HG03045 (cell line): ENCODE results near the gene PDCD6IP.
"Not testable (repeated sequence)": the region's sequence is repeated elsewhere in the genome, so short reads cannot be mapped to it uniquely, and the experiment has no call there.

Source experiments
- ATAC-seq: cut with Tn5 transposase; IDR thresholded peaks from one replicate; pipeline ENCODE4 v1.9.1; 2021; ENCODE audit warnings: mild to moderate bottlenecking, moderate library complexity; ENCODE audit not compliant: unreplicated experiment

PDCD6IP gene

DNA sequence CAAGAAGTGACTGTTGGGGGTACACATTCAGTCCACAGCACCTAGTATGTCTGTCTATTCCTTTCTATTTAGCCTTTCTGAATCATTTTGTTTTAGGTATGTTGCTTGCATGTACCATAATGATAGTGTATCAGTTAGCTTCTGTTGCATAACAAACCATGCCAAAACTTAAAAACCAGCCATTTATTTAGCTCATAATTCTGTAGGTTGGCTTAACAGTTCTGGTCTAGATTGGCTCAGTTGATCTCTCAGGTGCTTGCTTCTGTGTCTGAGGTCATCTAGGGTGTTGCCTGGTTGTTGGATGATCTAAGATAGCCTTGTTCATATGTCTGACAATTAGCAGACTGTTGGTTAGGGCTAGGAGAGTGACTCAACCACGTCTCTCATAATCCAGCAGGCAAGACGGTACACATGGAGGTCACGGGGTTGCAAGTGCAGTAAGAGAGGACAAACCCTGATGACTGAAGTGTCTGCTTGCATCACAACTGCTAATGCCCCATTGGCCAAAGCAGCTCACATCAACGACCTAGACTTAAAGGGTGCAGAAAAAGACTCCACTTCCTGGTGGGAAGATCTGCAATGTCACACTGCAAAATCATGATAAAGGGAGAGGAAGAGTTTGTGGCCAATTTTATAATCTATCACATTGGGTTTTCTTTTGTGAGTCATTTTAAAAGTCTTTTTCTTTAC, 6.8 kb upstream of the PDCD6IP start:
- no peak for ATAC-seq

DNA sequence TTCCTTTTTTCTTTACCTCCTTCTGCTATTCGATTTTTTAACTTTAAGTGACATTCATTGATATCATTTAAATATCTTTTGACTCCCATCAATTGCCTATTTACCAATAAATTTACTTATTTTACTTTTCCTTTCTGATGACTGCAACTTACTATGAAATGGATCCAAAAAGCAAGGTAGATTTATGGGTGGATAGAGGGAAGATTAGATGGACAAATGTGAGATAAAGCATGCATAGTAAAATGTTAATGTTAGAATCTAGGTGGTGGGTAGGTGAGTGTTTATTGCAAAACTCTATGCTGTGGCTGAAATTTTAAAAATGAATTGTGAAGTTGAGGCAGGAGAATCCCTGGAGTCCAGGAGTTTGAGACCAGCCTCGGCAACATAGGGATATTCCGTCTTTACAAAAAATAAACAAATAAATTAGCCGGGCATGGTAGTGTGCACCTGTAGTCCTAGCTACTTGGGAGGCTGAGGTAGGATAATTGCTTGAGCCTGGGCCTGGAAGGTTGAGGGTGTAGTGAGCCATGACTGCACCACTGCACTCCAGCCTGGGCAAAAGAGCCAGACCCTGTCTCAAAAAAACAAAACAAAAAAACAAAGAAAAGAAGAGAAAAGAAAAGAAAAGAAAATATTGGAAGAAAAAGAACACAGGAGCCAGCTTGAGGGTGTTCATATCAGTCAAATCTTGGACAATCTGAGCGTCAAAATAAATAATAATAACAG, 6.1 kb upstream of the PDCD6IP start:
- no peak for ATAC-seq

DNA sequence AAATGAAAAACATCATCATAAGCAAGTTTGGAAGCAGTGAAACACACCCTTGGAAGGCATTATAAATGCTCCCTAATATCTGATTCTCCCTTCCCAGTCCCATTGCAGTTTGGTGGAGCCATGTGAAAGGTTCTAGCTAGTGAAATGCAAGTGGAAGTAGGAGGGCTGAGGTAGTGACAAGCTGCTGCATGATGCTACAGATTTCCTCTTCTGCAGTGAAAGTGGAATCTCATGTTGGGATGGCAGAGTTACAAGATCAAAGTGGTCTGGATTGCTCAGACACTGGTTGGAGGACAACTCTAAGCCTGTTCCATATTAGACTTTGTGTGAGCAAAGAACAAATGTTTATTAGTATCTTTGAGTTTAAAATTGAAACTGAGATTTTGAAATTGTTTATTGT, 3.3 kb upstream of the PDCD6IP start:
- no peak for ATAC-seq

DNA sequence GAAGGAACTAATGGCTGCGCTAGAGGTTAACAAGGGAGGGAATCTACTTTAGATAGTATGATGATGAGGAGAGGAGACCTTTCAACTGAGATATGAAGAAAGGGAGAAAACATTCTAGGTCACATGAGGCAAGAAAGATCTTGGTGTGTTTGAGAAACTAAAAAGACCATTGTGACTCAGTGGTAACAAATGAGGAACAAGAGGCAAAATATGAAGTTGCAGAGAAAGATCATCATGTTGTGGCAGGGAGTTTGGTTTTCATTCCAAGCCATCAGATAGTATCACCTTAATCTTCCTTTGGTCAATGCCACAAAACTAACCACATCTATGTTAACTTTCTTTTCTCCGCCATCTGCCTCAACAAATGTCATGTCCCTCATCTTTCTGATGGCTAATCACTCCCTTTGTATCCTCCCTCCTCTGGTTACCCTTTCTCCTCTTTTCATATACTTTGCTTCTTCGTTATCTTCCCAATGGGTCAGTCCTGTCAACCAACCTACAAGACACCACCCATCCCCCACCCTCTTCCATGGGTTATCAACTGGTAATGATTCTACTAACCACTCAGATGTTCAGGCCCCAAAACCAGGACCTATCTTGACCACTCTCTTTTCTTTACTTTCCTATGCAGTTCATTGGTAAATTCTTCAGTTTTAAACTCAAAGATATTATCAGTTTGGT, 2.4 kb upstream of the PDCD6IP start:
- ATAC-seq = no peak

DNA sequence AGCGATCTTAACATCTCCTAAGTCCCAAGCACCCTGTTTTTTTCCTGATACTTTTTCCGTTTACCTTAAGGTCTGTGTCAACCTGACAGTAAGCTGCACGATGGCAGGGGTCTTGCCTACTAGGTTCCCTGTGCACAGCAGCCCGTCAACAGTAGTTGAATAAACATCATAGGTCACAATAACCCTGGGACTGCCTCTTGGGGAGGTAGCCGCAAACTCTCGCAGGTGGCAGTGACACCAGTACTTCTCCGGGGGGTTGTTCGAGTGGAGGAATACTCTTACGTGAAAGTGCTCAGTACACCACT, 365 bp upstream of the PDCD6IP start:
- peak; percentile 49 for ATAC-seq

DNA sequence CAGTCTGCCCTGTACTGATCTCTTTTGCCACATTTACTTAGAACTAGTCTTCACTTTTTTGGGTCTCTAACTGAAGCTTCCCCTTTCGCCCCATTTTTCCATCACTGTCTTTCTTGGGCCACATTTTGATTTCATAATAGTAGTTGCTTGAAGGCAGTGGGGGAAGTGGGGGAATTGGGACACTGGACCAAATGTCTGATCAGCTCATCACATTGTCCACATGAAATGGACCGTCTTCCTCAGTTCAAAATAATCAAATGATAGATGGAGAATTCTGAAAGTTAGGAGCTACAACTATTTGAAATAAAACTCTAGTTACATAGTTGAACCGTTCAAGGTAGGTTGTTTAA, 747 bp downstream of the PDCD6IP start:
- ATAC-seq = no peak

DNA sequence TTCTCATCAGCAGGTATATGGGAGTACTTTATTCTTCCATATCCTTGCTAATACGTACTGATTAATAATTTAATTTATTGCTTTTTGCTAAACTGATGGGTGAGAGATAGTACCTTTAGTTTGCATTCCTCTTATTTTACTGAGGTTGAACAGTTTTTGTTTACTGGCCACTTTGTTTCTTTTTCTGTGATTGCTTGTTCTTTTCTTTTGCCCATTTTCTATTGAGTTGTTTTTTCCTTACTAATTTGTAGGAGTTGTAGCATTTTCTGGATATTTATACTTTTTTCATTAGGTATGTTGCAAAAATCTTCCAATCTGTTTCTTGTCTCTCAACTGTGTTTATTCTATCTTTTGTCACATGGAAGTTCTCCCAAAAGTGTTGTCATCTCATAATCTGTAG, 4.8 kb downstream of the PDCD6IP start:
- no peak for ATAC-seq

DNA sequence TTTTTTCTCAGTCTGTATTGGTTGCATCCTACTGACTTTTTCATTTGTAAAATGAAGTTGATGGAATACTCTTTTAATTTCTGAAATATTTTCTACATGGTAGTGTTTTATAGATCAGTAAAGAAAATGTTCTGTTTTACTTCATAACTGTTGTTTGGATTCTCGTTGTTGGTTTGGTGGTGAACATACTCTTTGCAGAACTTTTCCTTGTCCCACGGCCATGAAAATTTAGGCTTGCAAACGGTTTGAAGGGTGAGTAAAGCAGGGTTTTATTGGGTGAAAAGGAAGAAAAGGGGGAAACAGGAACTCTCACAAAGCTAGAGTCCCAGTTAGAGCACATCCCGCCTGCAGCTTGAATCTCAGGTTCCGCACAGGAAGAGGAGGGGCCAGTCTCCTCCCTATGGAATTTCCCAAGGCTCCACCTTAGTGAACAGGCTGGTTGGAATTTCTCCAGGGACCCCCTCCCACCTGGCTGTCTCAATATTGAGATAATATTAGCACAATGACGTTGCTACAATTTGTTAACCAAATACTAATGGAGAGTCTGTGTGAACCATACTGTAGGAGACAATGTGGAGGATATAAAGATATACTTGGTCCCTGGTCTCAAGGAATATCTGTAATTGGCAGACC, 5.6 kb downstream of the PDCD6IP start:
- ATAC-seq = no peak

DNA sequence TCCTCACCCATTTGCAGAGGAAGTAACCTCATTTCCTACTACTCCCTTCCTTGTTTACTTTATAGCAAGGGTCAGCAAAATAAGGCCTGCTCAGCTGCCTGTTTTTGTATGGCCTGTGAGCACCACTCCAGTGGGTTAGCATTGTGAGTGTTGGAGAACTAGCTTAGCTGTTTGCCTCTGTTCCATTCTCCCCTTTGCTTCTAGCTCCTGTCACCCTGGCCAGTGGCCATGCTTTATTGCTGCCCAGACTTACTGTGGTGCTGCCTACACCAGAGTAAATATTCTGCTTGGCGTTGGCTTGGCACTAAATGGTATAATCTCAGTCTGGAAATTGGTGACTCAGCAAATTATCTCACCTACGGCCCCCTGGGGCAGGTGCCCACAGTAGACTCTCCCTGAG, 8.8 kb downstream of the PDCD6IP start:
- ATAC-seq = no peak

DNA sequence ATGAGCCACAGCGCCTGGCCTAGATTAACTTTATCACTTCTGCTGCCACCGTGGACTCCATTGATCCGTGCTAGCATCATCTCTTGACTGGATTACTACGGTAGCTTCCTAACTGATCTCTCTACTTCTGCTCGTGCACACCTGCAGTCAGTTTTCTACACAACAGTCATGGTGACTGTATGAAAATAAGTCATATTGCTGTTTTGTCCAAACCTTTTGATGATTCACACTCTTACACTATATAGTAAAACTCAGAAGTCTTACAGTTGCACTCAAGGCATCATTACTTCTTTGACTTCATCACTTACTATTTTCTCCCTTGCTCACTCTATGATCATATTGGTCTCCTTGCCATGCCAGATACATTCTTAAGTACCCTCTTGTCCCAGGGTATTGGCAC, 10.1 kb downstream of the PDCD6IP start:
- no peak for ATAC-seq

DNA sequence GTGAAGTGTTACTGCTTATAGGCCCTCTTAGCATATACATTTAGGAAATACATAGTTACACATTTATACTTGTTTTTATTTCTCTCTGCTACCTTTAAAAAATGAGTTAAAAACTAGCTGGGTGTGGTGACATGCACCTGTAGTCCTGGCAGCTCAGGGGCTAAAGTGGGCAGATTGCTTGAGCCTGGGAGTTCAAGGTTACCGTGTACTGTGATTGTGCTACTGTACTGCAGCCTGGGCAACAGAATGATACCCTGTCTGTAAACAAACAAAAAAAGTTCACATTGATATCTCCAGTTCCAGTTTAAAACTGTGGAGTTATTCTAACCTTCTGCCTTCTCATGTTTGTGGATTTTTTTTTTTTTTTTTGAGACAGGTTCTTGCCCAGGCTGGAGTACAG, 12.1 kb downstream of the PDCD6IP start:
- no peak for ATAC-seq

DNA sequence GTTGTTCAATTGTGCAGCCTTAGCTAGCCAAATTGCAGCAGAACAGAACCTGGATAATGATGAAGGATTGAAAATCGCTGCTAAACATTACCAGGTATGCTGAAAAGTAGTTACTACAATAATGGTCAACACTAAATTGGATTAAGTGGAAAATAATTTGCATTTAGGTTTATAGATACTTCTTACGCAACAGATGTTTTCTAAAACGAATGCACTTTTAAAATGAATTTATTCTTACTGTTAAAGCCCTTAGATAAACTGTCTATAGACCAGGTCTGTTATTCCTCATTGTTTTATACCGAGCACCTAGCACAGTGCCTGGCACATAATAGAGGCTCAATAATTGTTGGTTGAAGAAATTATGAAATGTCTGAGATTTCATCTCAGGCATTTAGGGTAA, 23.6 kb downstream of the PDCD6IP start:
- ATAC-seq = no peak

DNA sequence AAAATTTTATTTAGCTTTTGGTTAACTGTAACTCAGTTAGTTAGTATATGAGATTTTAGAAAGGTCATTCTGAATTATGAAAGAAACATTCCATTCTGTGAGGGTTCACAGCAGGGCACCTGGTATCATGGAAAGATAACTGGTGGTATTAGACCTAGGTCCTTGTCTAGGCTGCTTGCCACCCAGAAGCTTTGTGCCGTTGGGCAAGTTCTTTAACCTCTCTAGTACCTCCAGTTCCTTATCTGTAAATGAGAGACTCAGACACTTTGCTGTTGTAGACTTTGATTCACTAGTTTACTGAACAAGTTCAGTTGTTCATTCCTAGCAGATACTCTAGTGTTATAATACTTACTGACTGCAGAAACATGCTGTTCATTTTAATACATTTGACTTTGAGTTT, 25.4 kb downstream of the PDCD6IP start:
- no peak for ATAC-seq

DNA sequence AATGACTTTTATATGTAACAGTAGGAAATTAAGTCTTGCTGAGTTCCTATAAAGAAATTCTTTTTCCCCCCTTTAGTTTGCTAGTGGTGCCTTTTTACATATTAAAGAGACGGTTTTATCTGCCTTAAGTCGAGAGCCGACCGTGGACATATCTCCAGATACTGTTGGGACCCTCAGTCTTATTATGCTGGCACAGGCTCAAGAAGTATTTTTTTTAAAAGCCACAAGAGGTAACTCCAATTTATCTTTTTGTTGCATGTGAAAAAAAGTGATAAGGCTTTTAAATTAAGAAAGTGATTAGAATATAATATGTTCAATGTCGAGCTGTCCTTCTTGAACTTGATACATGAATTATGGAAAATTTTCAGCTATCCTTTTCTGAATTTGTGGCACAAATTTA, 26.7 kb downstream of the PDCD6IP start:
- ATAC-seq = no peak

DNA sequence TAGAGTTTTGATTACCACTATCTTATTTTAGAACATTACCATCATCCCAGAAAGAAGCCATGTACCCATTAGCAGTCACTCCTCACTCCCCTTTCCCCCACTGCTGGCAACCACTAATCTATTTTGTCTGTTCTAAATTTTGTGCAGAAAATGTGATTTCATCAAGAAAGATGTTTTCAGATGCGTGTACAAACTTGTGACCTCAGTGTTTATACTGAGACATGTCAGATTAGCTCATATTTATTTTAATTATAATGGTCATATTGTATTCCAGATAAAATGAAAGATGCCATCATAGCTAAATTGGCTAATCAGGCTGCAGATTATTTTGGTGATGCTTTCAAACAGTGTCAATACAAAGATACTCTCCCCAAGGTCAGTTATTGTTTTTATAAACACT, 27.8 kb downstream of the PDCD6IP start:
- ATAC-seq = no peak

DNA sequence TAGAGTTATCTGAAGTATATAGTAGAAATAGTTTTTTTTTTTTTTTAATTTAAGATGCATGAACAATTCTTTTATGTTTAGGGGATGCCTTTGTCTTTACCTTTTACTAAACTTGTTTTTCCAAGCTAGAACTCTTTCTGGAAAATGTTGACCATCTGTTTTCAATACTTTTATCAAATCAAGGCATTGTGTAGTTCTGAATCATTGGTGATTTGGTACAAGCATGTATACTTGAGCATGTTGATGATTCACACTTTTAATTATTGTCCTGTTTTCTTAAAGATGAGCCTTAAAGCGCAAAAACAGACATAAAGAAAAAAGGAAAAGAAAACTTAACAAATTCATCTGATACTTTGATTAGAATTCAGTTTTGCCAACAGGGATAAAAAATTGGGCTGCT, 28.3 kb downstream of the PDCD6IP start:
- no peak for ATAC-seq

DNA sequence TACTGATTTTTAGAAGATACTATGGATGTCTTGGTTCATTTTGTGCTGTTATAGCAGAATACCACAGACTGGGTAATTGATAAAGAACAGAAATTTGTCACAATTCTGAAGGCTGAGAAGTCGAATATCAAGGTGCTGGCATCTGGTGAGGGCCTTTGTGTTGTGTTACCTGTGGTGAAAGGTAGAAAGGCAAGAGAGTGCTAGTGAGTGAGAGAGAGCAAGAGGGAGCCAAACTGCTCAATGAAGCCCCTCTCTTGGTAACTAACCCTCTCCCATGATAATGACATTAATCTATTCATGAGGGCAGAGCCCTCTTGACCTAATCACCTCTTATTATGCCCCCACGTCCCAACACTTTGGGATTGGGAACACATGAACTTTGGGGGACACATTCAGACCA, 31.3 kb downstream of the PDCD6IP start:
- no peak for ATAC-seq

DNA sequence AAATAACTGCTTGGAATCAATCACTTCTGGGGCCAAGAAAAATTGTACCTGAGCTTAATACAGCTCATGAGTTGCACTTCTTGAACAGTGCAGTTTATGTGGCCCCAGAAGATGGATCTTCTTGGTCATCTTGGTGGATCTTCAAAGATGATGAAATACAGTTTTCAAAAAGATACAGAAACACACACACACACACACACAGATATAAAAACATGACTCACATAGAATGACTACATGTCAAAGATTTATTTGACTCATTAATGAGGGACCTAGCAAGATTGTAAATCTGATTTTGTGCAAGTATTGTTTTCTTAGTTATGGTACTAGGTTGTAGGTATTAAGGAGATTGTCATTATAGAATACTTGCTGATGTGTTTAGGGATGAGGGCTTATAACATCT, 32.6 kb downstream of the PDCD6IP start:
- no peak for ATAC-seq

DNA sequence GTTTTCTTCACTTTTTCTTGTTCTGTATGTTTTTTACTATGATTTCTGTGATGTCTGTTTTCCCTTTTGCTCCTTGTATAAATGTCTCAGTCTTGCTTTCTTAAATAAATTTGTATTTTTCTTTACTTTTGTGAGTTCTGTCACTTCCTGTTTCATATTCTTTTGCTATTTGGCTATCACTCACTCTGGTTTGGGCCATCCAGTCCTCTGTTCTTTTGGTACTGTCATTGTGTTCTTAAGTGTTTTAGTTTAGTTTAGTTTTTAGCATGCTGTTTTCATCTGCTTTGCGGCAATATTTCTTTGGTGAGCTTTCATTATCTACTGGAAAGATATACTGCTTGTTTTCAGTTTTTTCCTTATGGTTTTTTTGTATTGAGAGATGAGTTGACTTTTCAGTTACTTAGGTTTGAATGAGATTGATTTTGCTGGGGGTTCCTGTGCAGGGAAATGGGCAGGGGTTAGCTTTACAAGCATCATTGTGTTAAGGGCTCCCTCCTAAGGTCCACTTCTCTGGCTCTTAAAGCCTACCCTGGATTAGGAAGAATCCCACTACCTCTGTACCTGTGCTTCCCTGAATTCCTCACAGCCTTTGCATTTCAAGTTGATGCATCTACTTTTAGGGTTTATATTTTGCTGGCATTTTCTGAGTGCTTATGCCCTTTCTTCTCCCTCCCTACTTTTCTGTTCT, 35.1 kb downstream of the PDCD6IP start:
- peak; percentile 36 for ATAC-seq

DNA sequence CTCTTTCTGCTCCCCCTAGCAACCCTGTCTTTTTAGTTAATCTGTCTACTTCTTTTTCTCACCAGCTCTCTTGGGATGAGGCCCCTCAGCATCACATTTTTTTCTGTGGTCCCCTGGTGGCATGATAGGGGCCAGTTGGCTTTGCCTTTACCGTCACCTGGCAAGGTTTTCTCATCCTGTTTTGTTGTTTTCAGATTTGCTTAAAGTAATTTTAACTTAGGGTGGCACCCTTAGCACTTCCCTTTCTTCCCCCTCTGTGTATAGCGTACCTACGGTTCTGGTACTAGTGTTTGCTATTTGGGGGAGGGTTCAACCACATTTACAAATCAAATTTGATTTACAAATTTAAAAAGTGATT, 35.6 kb downstream of the PDCD6IP start:
- peak; percentile 45 for ATAC-seq

DNA sequence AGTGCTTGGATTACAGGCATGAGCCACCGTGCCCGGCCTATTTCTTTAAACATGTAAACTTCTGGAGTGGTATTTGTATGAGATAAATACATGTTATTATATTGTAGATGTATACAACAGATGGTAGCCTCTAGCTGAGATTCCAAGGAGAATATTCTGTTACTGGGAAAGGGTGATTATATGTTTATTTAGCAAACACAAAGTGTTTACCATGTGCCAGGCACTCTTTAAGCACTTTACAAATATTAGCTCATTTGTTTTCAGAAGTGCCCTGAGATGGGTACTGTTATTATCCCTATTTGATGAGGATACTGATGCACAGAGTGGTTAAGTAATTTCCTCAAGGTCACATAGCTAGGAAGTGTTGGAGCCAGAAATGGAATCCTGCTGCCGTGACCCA, 38.8 kb downstream of the PDCD6IP start:
- not testable (repeated sequence) for ATAC-seq

DNA sequence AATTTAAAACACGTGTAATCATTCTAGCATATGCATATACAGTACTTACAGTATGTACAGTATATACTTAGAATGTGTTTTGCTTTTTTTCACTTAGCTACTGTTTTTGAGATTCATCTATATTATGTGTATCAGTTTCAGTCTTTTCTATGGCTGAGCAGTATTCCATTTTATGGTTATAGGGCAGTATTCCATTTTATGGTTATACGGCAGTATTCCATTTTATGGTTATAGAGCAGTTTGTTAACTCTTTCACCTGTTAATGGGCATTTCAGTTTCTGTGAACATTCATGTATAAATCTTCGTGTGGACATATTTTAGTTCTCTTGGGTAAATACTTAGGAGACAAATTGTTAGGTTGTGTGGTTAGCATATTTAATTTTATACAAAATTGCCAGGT, 40.9 kb downstream of the PDCD6IP start:
- no peak for ATAC-seq
